B cell (primary cell): Measurements from ENCODE around the gene XIAP. TPM values are rescaled to one million over a fixed set of nuclear protein-coding genes. Genes with fewer than 3 reads are reported as not detected.
A peak's percentile ranks its signal among the peaks of the same experiment; 100 is the strongest.

Experiments used
- ATAC-seq: fragments of 200-7000 bp; cut with Tn5 transposase; one replicate; pipeline ENCODE4 v1.10.0; 2021; ENCODE audit warnings: low read depth, mild to moderate bottlenecking, moderate number of reproducible peaks, moderate library complexity
- CTCF ChIA-PET: fragments of 350-600 bp; sonication (Branson Sonifier 250); formaldehyde crosslinking; loops from one replicate; lab custom pipeline; 2021; ENCODE audit warnings: antibody characterized with exemption, inconsistent platforms; lab: Charles Lee
- POLR2A ChIA-PET: fragments of 350-600 bp; sonication (Branson Sonifier 250); formaldehyde crosslinking; loops from one replicate; lab custom pipeline; 2021; ENCODE audit warnings: antibody characterized with exemption; lab: Charles Lee
- DNase-seq: peaks from one replicate; pipeline ENCODE4 v3.0.0; 2013
- H2AFZ ChIP-seq: 2 replicates; pipeline ENCODE4 v1.6.1; 2012; ENCODE audit warnings: mild to moderate bottlenecking, low read depth, low read length; ENCODE audit not compliant: insufficient read depth, poor library complexity, severe bottlenecking
- H3K27ac ChIP-seq, 2 donors: 1 replicate in 1 of 2; 2 replicates in 1 of 2; pipeline ENCODE4 v1.5.1; 2012 to 2013; ENCODE audit warnings: low read length in 2 of 2, mild to moderate bottlenecking in 2 of 2, moderate library complexity in 1 of 2
- H3K27me3 ChIP-seq, 4 experiments: fragments of 200-600 bp in 1 of 4; sonication (generic) in 1 of 4; replicated peaks in 1 of 4; 1 replicate in 2 of 4; 2 replicates in 2 of 4; pipeline versions ENCODE4 v1.6.1 to v1.7.0; 2013 to 2016; ENCODE audit warnings: low read length in 3 of 4, mild to moderate bottlenecking in 2 of 4, mixed read lengths in 1 of 4, moderate library complexity in 1 of 4; ENCODE audit not compliant: insufficient read depth in 4 of 4, control insufficient read depth in 3 of 4; ENCODE audit errors: control extremely low read depth in 1 of 4
- H3K36me3 ChIP-seq, 2 experiments: replicated peaks in 1 of 2; 1 replicate in 1 of 2; 2 replicates in 1 of 2; pipeline versions ENCODE4 v1.6.1 to v1.7.1; 2013; ENCODE audit warnings: low read length in 1 of 2; ENCODE audit not compliant: insufficient read depth in 2 of 2, control insufficient read depth in 1 of 2; ENCODE audit errors: control extremely low read depth in 1 of 2, extremely low read depth in 1 of 2
- H3K4me1 ChIP-seq, 2 donors: fragments of 200-600 bp in 1 of 2; sonication (generic) in 1 of 2; 1 replicate in 1 of 2; 2 replicates in 1 of 2; pipeline versions ENCODE4 v1.5.1 to v1.6.1; 2013 to 2017; ENCODE audit warnings: low read length in 2 of 2; ENCODE audit not compliant: control insufficient read depth in 2 of 2, insufficient read depth in 2 of 2
- H3K4me2 ChIP-seq: replicated peaks from 2 replicates; pipeline ENCODE3; 2012; ENCODE audit warnings: mild to moderate bottlenecking, low read depth, low read length; ENCODE audit not compliant: poor library complexity, severe bottlenecking
- H3K4me3 ChIP-seq, 5 experiments: fragments of 200-600 bp in 1 of 5; sonication (generic) in 1 of 5; 1 replicate in 3 of 5; 2 replicates in 2 of 5; pipeline versions ENCODE4 v1.5.1 to v1.7.0; 2011 to 2016; ENCODE audit warnings: low read length in 4 of 5, mild to moderate bottlenecking in 4 of 5, low read depth in 2 of 5, control low read depth in 1 of 5, moderate library complexity in 1 of 5; ENCODE audit not compliant: insufficient read depth in 1 of 5; ENCODE audit errors: control extremely low read depth in 1 of 5, extremely low read depth in 1 of 5
- H3K79me2 ChIP-seq: fragments of 200-600 bp; sonication (generic); one replicate; pipeline ENCODE4 v1.6.0; 2016; ENCODE audit warnings: low read length; ENCODE audit not compliant: control insufficient read depth, insufficient read depth
- H3K9ac ChIP-seq: fragments of 200-600 bp; sonication (generic); 2 replicates; pipeline ENCODE4 v1.6.1; 2017; ENCODE audit warnings: mild to moderate bottlenecking, low read length, moderate library complexity
- H3K9me3 ChIP-seq, 3 donors: one replicate each; pipeline versions ENCODE4 v1.6.1 to v1.7.1; 2013; ENCODE audit warnings: low read length in 2 of 3; ENCODE audit not compliant: control insufficient read depth in 2 of 3, insufficient read depth in 1 of 3; ENCODE audit errors: control extremely low read depth in 1 of 3
- H4K20me1 ChIP-seq: 2 replicates; pipeline ENCODE4 v1.6.0; 2012; ENCODE audit warnings: mild to moderate bottlenecking, low read length; ENCODE audit not compliant: insufficient read depth, control insufficient read depth, poor library complexity, severe bottlenecking
- H3K27ac Mint-ChIP-seq: one replicate; pipeline ENCODE4 v1.8.0; 2021; ENCODE audit warnings: mixed read lengths
- H3K27me3 Mint-ChIP-seq: one replicate; pipeline ENCODE4 v1.8.0; 2021; ENCODE audit warnings: mixed read lengths
- H3K4me1 Mint-ChIP-seq: one replicate; pipeline ENCODE4 v1.8.0; 2021; ENCODE audit warnings: mixed read lengths
- H3K4me3 Mint-ChIP-seq: one replicate; pipeline ENCODE4 v1.8.0; 2021; ENCODE audit warnings: mixed read lengths
- H3K9me3 Mint-ChIP-seq: one replicate; pipeline ENCODE4 v1.8.0; 2022; ENCODE audit warnings: mixed read lengths; ENCODE audit not compliant: insufficient read depth
- CTCF ChIP-seq: fragments of 200-600 bp; IDR thresholded peaks from one replicate; pipeline ENCODE4 v1.8.0; 2022; ENCODE audit warnings: antibody characterized with exemption, mild to moderate bottlenecking
- EZH2 ChIP-seq: IDR thresholded peaks from 2 replicates; pipeline ENCODE4 v1.6.1; 2012; ENCODE audit warnings: borderline replicate concordance, low read depth, mild to moderate bottlenecking, moderate library complexity, low read length; ENCODE audit not compliant: insufficient read depth, poor library complexity, severe bottlenecking
- WGBS: methylation state at CpG from one replicate; pipeline ENCODE4 v1.1.5; 2013; ENCODE audit warnings: missing lambda C conversion rate; ENCODE audit not compliant: insufficient coverage; 5-methylcytosine and 5-hydroxymethylcytosine counted together
- intact Hi-C: fragments of 100-400 bp; cut with micrococcal nuclease; formaldehyde crosslinking; loops from one replicate; pipeline ENCODE4 v1.10.0; 2022
- polyA plus RNA-seq: library from polyadenylated mRNA; depleted of rRNA; stranded (reverse); fragments of >200 nt; gene quantifications from 2 replicates; pipeline ENCODE4 v1.2.3, GENCODE V29; 2012
- total RNA-seq, 2 donors: library from RNA; stranded (reverse); fragments of 120-200 nt in 1 of 2; gene quantifications; 1 replicate in 1 of 2; 2 replicates in 1 of 2; pipeline versions ENCODE4 v1.2.3 to v1.2.4, GENCODE V29; 2013 to 2022

XIAP gene
- total and polyA plus RNA-seq, 2 donors (not counting 1 experiment from before 2014, with no cell fraction given), result 9.2 to 36.2 TPM

- H3K27ac Mint-ChIP-seq, result peak overlapping the region; percentile 11
- Histone ChIP-seq H3K9ac (no peak overlapping the region), H3K27me3 (no peaks in the 10 kb centered on the region), H3K4me2 (no peak overlapping the region), H3K4me3 (no peak overlapping the region), H3K27ac (no peak overlapping the region), H3K4me1 (peaks cover 9 to 14% of the 10 kb centered on the region in 2 donors), H3K9me3 (no peaks in the 10 kb centered on the region), H3K79me2 (peaks cover 43% of the 10 kb centered on the region), H3K36me3 (peaks cover 0 to 6% of the 10 kb centered on the region in 2 experiments), H2AFZ (no peak overlapping the region), H4K20me1 (no peaks in the 10 kb centered on the region)
- no peak overlapping the region for H3K4me3 Mint-ChIP-seq
- DNase-seq (no peak), ATAC-seq (no peak)
- H3K9me3 Mint-ChIP-seq, result no peaks in the 10 kb centered on the region
- peaks cover 25% of the 10 kb centered on the region for H3K4me1 Mint-ChIP-seq
- TF ChIP-seq EZH2 (no peak), CTCF (no peak)
- H3K27me3 Mint-ChIP-seq, result no peaks in the 10 kb centered on the region
- intact Hi-C loops, result no loop called here
- POLR2A ChIA-PET, result interaction anchor here (0.7 kb wide), 1 partner anchor 79 kb away, joined by 4 read pairs; no protein-coding TSS in a partner anchor
- CTCF ChIA-PET, result interaction anchor here (1.2 kb wide), 1 partner anchor 48 kb away, joined by 5 read pairs; no protein-coding TSS in a partner anchor
Observed at GRCh38 chrX:123881330-123881729, 21.5 kb downstream of the XIAP start.

- CTCF ChIA-PET, result no interaction called here
- Mint-ChIP-seq H3K4me3 (no peak overlapping the region), H3K4me1 (peaks cover 23% of the 10 kb centered on the region), H3K9me3 (no peaks in the 10 kb centered on the region), H3K27me3 (no peaks in the 10 kb centered on the region), H3K27ac (no peak overlapping the region)
- Histone ChIP-seq H3K4me2 (no peak overlapping the region), H3K9me3 (no peaks in the 10 kb centered on the region), H4K20me1 (no peaks in the 10 kb centered on the region), H3K27ac (peak overlapping the region in 1 of 2 donors; percentile 19), H3K9ac (no peak overlapping the region), H3K36me3 (peaks cover 0 to 6% of the 10 kb centered on the region in 2 experiments), H3K79me2 (peaks cover 37% of the 10 kb centered on the region), H3K4me3 (no peak overlapping the region), H3K4me1 (peaks cover 9 to 12% of the 10 kb centered on the region in 2 donors), H3K27me3 (no peaks in the 10 kb centered on the region), H2AFZ (no peak overlapping the region)
- POLR2A ChIA-PET, result no interaction called here
- no CpG with 5 or more reads among the region's 3 CpGs for WGBS
- TF ChIP-seq EZH2 (no peak), CTCF (no peak)
- ATAC-seq (no peak), DNase-seq (no peak)
- intact Hi-C loops, result no loop called here
Observed at GRCh38 chrX:123882391-123882790, 22.5 kb downstream of the XIAP start.
